GM20431 (cell line): ENCODE data around the gene CP.

ENCODE experiments used
- in situ Hi-C: fragments of 300-500 bp; cut with MseI, MboI; formaldehyde crosslinking; loops from one replicate; pipeline ENCODE4 v1.15.0; 2020; ENCODE audit warnings: low sequenced_read_pairs; ENCODE audit not compliant: unreplicated experiment

CP gene

GRCh38 chr3:149195221-149195620 is 26.4 kb downstream of the CP start:
- in situ Hi-C loops = no loop called here

- in situ Hi-C loops = no loop called here
Measured at GRCh38 chr3:149188494-149188893, 33.1 kb downstream of the CP start.

- in situ Hi-C loops = no loop called here
Measured at GRCh38 chr3:149186721-149187120, 34.9 kb downstream of the CP start.

GRCh38 chr3:149186219-149186618 is 35.4 kb downstream of the CP start:
- in situ Hi-C loops = no loop called here

GRCh38 chr3:149181182-149181581 is 40.4 kb downstream of the CP start:
- in situ Hi-C loops = no loop called here

- in situ Hi-C loops = no loop called here
Measured at GRCh38 chr3:149180057-149180573, 41.5 kb downstream of the CP start.

- in situ Hi-C loops = no loop called here
Measured at GRCh38 chr3:149179220-149179619, 42.4 kb downstream of the CP start.

GRCh38 chr3:149177122-149177521 is 44.5 kb downstream of the CP start:
- in situ Hi-C loops = no loop called here

- in situ Hi-C loops = no loop called here
Measured at GRCh38 chr3:149174901-149175300, 46.7 kb downstream of the CP start.

GRCh38 chr3:149170672-149171071 is 51.0 kb downstream of the CP start:
- in situ Hi-C loops = no loop called here

- in situ Hi-C loops = no loop called here
Measured at GRCh38 chr3:149167898-149168297, 53.7 kb downstream of the CP start.

- in situ Hi-C loops = no loop called here
Measured at GRCh38 chr3:149163066-149163465, 58.6 kb downstream of the CP start.

- in situ Hi-C loops = no loop called here
Measured at GRCh38 chr3:149162007-149162406, 59.6 kb downstream of the CP start.

GRCh38 chr3:149160754-149161300 is 60.8 kb downstream of the CP start:
- in situ Hi-C loops = no loop called here

GRCh38 chr3:149153402-149153801 is 68.2 kb downstream of the CP start:
- in situ Hi-C loops = no loop called here

- in situ Hi-C loops = no loop called here
Measured at GRCh38 chr3:149152420-149152819, 69.2 kb downstream of the CP start.

GRCh38 chr3:149151843-149152242 is 69.8 kb downstream of the CP start:
- in situ Hi-C loops = no loop called here

- in situ Hi-C loops = no loop called here
Measured at GRCh38 chr3:149150436-149150835, 71.2 kb downstream of the CP start.

GRCh38 chr3:149145974-149146373 is 75.7 kb downstream of the CP start:
- in situ Hi-C loops = no loop called here

GRCh38 chr3:149145356-149145755 is 76.3 kb downstream of the CP start:
- in situ Hi-C loops = no loop called here

- in situ Hi-C loops = no loop called here
Measured at GRCh38 chr3:149142682-149143081, 78.9 kb downstream of the CP start.

- in situ Hi-C loops = no loop called here
Measured at GRCh38 chr3:149134575-149134974, 87.1 kb downstream of the CP start.
